SK-N-SH (cell line): ENCODE measurements around the gene UBE3B. TPM values are rescaled to one million over a fixed set of nuclear protein-coding genes. Genes with fewer than 3 reads are reported as not detected.

Experiments used
- CTCF ChIA-PET: fragments of 300-600, 350-600 bp; formaldehyde crosslinking; extraction: SDS; loops from one replicate; lab custom pipeline; 2021; lab: Yijun Ruan, JAX
- POLR2A ChIA-PET: fragments of 350-600 bp; sonication (Branson Sonifier 250); formaldehyde crosslinking; extraction: SDS; loops from one replicate; lab custom pipeline; 2020; ENCODE audit warnings: antibody characterized with exemption, inconsistent platforms; lab: Yijun Ruan, JAX
- DNase-seq: peaks from one replicate; pipeline ENCODE4 v3.0.0; 2012
- H2AFZ ChIP-seq: fragments of 200-600 bp; sonication (generic); 2 replicates; pipeline ENCODE4 v1.8.1; 2016; ENCODE audit warnings: antibody characterized with exemption, mild to moderate bottlenecking, low read depth
- H3F3A ChIP-seq: fragments of 200-600 bp; sonication (generic); replicated peaks from 2 replicates; pipeline ENCODE3; 2016; ENCODE audit warnings: antibody characterized with exemption, mild to moderate bottlenecking; ENCODE audit not compliant: insufficient read depth
- H3K27ac ChIP-seq, 2 experiments: fragments of 200-500 bp in 1 of 2; fragments of 200-600 bp in 1 of 2; sonication (Bioruptor generic) in 1 of 2; sonication (generic), shearing (Covaris generic) in 1 of 2; 2 replicates each; pipeline versions ENCODE4 v1.5.1 to v1.6.1; 2014 to 2016; ENCODE audit warnings: low read depth in 2 of 2, inconsistent platforms in 1 of 2, low read length in 1 of 2, mild to moderate bottlenecking in 1 of 2, mixed read lengths in 1 of 2
- H3K27me3 ChIP-seq: fragments of 200-600 bp; sonication (generic), shearing (Covaris generic); 2 replicates; pipeline ENCODE4 v1.6.1; 2016; ENCODE audit warnings: mixed run types; ENCODE audit not compliant: insufficient read depth
- H3K36me3 ChIP-seq, 2 experiments: fragments of 200-500 bp in 1 of 2; fragments of 200-600 bp in 1 of 2; sonication (Bioruptor generic) in 1 of 2; sonication (generic) in 1 of 2; replicated peaks in 1 of 2; 2 replicates each; pipeline versions ENCODE3 to v1.5.1; 2014 to 2016; ENCODE audit warnings: low read length in 1 of 2, mild to moderate bottlenecking in 1 of 2; ENCODE audit not compliant: insufficient read depth in 2 of 2, control insufficient read depth in 1 of 2
- H3K4me1 ChIP-seq, 2 experiments: fragments of 200-500 bp in 1 of 2; fragments of 200-600 bp in 1 of 2; sonication (Bioruptor generic) in 1 of 2; sonication (generic), shearing (Covaris generic) in 1 of 2; 2 replicates each; pipeline versions ENCODE4 v1.5.1 to v1.6.1; 2014 to 2016; ENCODE audit warnings: low read depth in 1 of 2, low read length in 1 of 2, mixed run types in 1 of 2; ENCODE audit not compliant: insufficient read depth in 2 of 2, control insufficient read depth in 1 of 2
- H3K4me2 ChIP-seq: fragments of 200-600 bp; sonication (generic), shearing (Covaris generic); 2 replicates; pipeline ENCODE4 v1.6.1; 2017; ENCODE audit warnings: mixed run types
- H3K4me3 ChIP-seq, 2 experiments: fragments of 200-500 bp in 1 of 2; fragments of 200-600 bp in 1 of 2; sonication (Bioruptor generic) in 1 of 2; sonication (generic), shearing (Covaris generic) in 1 of 2; 2 replicates each; pipeline versions ENCODE4 v1.5.1 to v1.8.1; 2014 to 2016; ENCODE audit warnings: low read depth in 2 of 2, inconsistent platforms in 1 of 2, low read length in 1 of 2, mild to moderate bottlenecking in 1 of 2, mixed read lengths in 1 of 2, moderate library complexity in 1 of 2
- H3K79me2 ChIP-seq: fragments of 200-600 bp; sonication (generic); 2 replicates; pipeline ENCODE4 v1.8.1; 2017; ENCODE audit warnings: mild to moderate bottlenecking; ENCODE audit not compliant: insufficient read depth
- H3K9ac ChIP-seq: fragments of 200-600 bp; sonication (generic); 2 replicates; pipeline ENCODE4 v1.6.1; 2017; ENCODE audit warnings: mixed run types
- H3K9me2 ChIP-seq: fragments of 200-600 bp; sonication (generic); 2 replicates; pipeline ENCODE4 v1.6.1; 2017; ENCODE audit warnings: mixed run types
- H3K9me3 ChIP-seq: fragments of 200-600 bp; sonication (generic); 2 replicates; pipeline ENCODE4 v1.6.1; 2017; ENCODE audit warnings: mixed run types, mild to moderate bottlenecking, moderate library complexity
- H4K20me1 ChIP-seq: fragments of 200-600 bp; sonication (generic); 2 replicates; pipeline ENCODE4 v1.6.1; 2017; ENCODE audit warnings: mild to moderate bottlenecking, mixed run types; ENCODE audit not compliant: insufficient read depth
- CHD2 ChIP-seq: fragments of 150-350 bp; IDR thresholded peaks from 2 replicates; pipeline ENCODE4 v1.6.1; 2018; ENCODE audit warnings: low read length; ENCODE audit not compliant: partially characterized antibody
- CTCF ChIP-seq: fragments of 200-600 bp; sonication (generic); IDR thresholded peaks from 2 replicates; pipeline ENCODE4 v1.6.1; 2017; ENCODE audit warnings: antibody characterized with exemption, mild to moderate bottlenecking, moderate library complexity
- FOXJ3 ChIP-seq: sonication (generic); formaldehyde crosslinking; IDR thresholded peaks from 2 replicates; pipeline ENCODE4 v1.5.1; 2020; ENCODE audit warnings: mild to moderate bottlenecking, missing genetic modification reagents
- RAD21 ChIP-seq: IDR thresholded peaks from 2 replicates; pipeline ENCODE4 v1.6.1; 2012; ENCODE audit warnings: mild to moderate bottlenecking, low read length
- RCOR1 ChIP-seq: fragments of 150-350 bp; IDR thresholded peaks from 2 replicates; pipeline ENCODE4 v1.6.1; 2017; ENCODE audit warnings: antibody characterized with exemption, low read length
- RXRA ChIP-seq: IDR thresholded peaks from 2 replicates; pipeline ENCODE4 v1.4.0; 2012; ENCODE audit warnings: low read depth, mild to moderate bottlenecking, borderline replicate concordance
- TCF12 ChIP-seq: IDR thresholded peaks from 2 replicates; pipeline ENCODE4 v1.4.0; 2012
- WGBS: methylation state at CpG from one replicate; pipeline ENCODE4 v1.1.6; 2017; ENCODE audit warnings: low lambda C conversion rate; 5-methylcytosine and 5-hydroxymethylcytosine counted together
- polyA plus RNA-seq, 3 experiments: library from polyadenylated mRNA; depleted of rRNA; stranded (reverse); fragments of >200 nt; gene quantifications; 2 replicates each; pipeline ENCODE4 v1.2.3, GENCODE V29; 2012
- TF ChIP-seq, protein P1 (sequence below): IDR thresholded peaks from 2 replicates; pipeline ENCODE4 v1.6.1; 2012; ENCODE audit warnings: mild to moderate bottlenecking, low read depth, low read length, moderate library complexity
- TF ChIP-seq, protein P2 (sequence below): IDR thresholded peaks from 2 replicates; pipeline ENCODE4 v1.4.0; 2012; ENCODE audit warnings: low read depth, borderline replicate concordance

UBE3B gene
- polyA plus RNA-seq, 1 of the 3 experiments (the other 2 are of a cell fraction): 28.6 TPM

GRCh38 chr12:109492371-109492770, 14.9 kb downstream of the UBE3B start:
- TF ChIP-seq CTCF: no peak
- no peak for DNase-seq
- peaks cover 30 to 79% of the 10 kb centered on the region in 2 experiments for H3K36me3 ChIP-seq

DNA sequence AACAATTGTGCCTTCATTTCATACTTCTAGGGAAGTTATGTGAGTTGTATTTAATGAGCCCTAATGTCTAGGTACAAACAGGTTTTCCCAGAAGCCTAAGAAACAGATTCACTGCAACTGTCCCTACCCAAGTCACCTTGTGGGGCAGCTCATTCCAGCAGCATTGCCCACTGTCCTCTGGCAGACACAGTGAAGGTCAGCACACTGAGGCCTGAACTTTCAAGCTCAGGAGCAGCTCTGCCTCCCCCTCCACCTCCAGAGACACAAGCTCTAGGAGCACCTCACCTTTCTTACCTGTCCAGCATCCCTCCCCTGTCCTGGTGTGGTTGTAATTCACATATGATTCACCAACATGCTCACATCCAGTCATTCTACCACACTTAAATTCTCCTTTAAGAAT, 15.7 kb downstream of the UBE3B start:
- POLR2A ChIA-PET: no interaction called here

More at GRCh38 chr12:109492371-109492770, 14.9 kb downstream of the UBE3B start:
- Histone ChIP-seq H3K4me1 (no peaks in the 10 kb centered on the region), H3K9me3 (no peaks in the 10 kb centered on the region), H3F3A (no peaks in the 10 kb centered on the region), H3K79me2 (no peaks in the 10 kb centered on the region), H3K4me2 (no peak overlapping the region), H3K9me2 (no peaks in the 10 kb centered on the region), H3K9ac (no peak overlapping the region), H4K20me1 (no peaks in the 10 kb centered on the region), H3K4me3 (no peak overlapping the region), H3K27me3 (no peaks in the 10 kb centered on the region), H3K27ac (no peak overlapping the region), H2AFZ (no peak overlapping the region)
- 72% methylated on average over 4 of the region's 5 CpGs for WGBS
- CTCF ChIA-PET: interaction anchor here (0.9 kb wide), 1 partner anchor 27 kb away, joined by 3 read pairs; no protein-coding TSS in a partner anchor
- POLR2A ChIA-PET: no interaction called here

More for the DNA sequence above, 15.7 kb downstream of the UBE3B start:
- Histone ChIP-seq H3K27me3 (no peaks in the 10 kb centered on the region), H3K9me2 (no peaks in the 10 kb centered on the region), H3K4me2 (no peak overlapping the region), H3K9me3 (no peaks in the 10 kb centered on the region), H3K4me3 (no peak overlapping the region), H3F3A (no peaks in the 10 kb centered on the region), H3K4me1 (no peaks in the 10 kb centered on the region), H4K20me1 (no peaks in the 10 kb centered on the region), H3K36me3 (peaks cover 30 to 79% of the 10 kb centered on the region in 2 experiments), H3K9ac (no peak overlapping the region), H3K79me2 (no peaks in the 10 kb centered on the region), H2AFZ (no peak overlapping the region), H3K27ac (no peak overlapping the region)
- TF ChIP-seq RXRA (no peak), CHD2 (no peak), FOXJ3 (CRISPR knock-in tag) (no peak), RAD21 (no peak), TCF12 (no peak), RCOR1 (no peak)
- TF ChIP-seq, protein P1, sequence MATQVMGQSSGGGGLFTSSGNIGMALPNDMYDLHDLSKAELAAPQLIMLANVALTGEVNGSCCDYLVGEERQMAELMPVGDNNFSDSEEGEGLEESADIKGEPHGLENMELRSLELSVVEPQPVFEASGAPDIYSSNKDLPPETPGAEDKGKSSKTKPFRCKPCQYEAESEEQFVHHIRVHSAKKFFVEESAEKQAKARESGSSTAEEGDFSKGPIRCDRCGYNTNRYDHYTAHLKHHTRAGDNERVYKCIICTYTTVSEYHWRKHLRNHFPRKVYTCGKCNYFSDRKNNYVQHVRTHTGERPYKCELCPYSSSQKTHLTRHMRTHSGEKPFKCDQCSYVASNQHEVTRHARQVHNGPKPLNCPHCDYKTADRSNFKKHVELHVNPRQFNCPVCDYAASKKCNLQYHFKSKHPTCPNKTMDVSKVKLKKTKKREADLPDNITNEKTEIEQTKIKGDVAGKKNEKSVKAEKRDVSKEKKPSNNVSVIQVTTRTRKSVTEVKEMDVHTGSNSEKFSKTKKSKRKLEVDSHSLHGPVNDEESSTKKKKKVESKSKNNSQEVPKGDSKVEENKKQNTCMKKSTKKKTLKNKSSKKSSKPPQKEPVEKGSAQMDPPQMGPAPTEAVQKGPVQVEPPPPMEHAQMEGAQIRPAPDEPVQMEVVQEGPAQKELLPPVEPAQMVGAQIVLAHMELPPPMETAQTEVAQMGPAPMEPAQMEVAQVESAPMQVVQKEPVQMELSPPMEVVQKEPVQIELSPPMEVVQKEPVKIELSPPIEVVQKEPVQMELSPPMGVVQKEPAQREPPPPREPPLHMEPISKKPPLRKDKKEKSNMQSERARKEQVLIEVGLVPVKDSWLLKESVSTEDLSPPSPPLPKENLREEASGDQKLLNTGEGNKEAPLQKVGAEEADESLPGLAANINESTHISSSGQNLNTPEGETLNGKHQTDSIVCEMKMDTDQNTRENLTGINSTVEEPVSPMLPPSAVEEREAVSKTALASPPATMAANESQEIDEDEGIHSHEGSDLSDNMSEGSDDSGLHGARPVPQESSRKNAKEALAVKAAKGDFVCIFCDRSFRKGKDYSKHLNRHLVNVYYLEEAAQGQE: no peak
- TF ChIP-seq, protein P2, sequence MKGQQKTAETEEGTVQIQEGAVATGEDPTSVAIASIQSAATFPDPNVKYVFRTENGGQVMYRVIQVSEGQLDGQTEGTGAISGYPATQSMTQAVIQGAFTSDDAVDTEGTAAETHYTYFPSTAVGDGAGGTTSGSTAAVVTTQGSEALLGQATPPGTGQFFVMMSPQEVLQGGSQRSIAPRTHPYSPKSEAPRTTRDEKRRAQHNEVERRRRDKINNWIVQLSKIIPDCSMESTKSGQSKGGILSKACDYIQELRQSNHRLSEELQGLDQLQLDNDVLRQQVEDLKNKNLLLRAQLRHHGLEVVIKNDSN: no peak
- CTCF ChIA-PET: interaction anchor here (0.9 to 2.4 kb wide), 3 partner anchors 26 to 65 kb away, joined by 3 to 9 read pairs (median 3); no protein-coding TSS in a partner anchor
- DNase-seq: no peak
